Measurements from ENCODE around the gene PDCD10.

Gene PDCD10

GRCh38 chr3:167671878-167672427 lies 62.7 kb downstream of the PDCD10 start:
- DNase-seq, result no peak

GRCh38 chr3:167669699-167670098 lies 65.0 kb downstream of the PDCD10 start:
- DNase-seq, result no peak

GRCh38 chr3:167668651-167669050 lies 66.0 kb downstream of the PDCD10 start:
- DNase-seq, result no peak

- DNase-seq, result no peak
Measured at GRCh38 chr3:167666563-167666962, 68.1 kb downstream of the PDCD10 start.

- no peak for DNase-seq
Measured at GRCh38 chr3:167662919-167663400, 71.7 kb downstream of the PDCD10 start.

- no peak for DNase-seq
Measured at GRCh38 chr3:167657684-167658225, 76.9 kb downstream of the PDCD10 start.

- no peak for DNase-seq
Measured at GRCh38 chr3:167656821-167657220, 77.9 kb downstream of the PDCD10 start.

GRCh38 chr3:167653760-167654159 lies 80.9 kb downstream of the PDCD10 start, which contains the start of gene WDR49:
Gene WDR49, minus strand, starts transcription at chr3:167653942. Its CDS starts 517 bp downstream, at chr3:167653425.
- DNase-seq, result no peak

- no peak for DNase-seq
Measured at GRCh38 chr3:167653155-167653554, 81.5 kb downstream of the PDCD10 start.

GRCh38 chr3:167651826-167652225 lies 82.9 kb downstream of the PDCD10 start:
- DNase-seq, result no peak

- no peak for DNase-seq
Measured at GRCh38 chr3:167650459-167650858, 84.2 kb downstream of the PDCD10 start.

- no peak for DNase-seq
Measured at GRCh38 chr3:167649746-167650145, 84.9 kb downstream of the PDCD10 start.

- DNase-seq, result no peak
Measured at GRCh38 chr3:167644611-167645010, 90.1 kb downstream of the PDCD10 start.
